Mammary epithelial cell (primary cell): Measurements from ENCODE around the gene NPBWR2.

Experiments
- EZH2 ChIP-seq: IDR thresholded peaks from 2 replicates; pipeline ENCODE4 v1.6.1; 2012; ENCODE audit warnings: low read length, inconsistent platforms, borderline replicate concordance
- TF ChIP-seq, protein P1 (sequence below), 2 donors: IDR thresholded peaks in 1 of 2; conservative IDR thresholded peaks in 1 of 2; 2 replicates each; pipeline ENCODE4 v1.5.1; 2011 to 2012; ENCODE audit warnings: inconsistent platforms in 2 of 2, low read length in 2 of 2, mild to moderate bottlenecking in 2 of 2, control low read depth in 1 of 2, low read depth in 1 of 2; ENCODE audit not compliant: insufficient read depth in 1 of 2; ENCODE audit errors: extremely low read depth in 1 of 2

- TF ChIP-seq, protein P1, sequence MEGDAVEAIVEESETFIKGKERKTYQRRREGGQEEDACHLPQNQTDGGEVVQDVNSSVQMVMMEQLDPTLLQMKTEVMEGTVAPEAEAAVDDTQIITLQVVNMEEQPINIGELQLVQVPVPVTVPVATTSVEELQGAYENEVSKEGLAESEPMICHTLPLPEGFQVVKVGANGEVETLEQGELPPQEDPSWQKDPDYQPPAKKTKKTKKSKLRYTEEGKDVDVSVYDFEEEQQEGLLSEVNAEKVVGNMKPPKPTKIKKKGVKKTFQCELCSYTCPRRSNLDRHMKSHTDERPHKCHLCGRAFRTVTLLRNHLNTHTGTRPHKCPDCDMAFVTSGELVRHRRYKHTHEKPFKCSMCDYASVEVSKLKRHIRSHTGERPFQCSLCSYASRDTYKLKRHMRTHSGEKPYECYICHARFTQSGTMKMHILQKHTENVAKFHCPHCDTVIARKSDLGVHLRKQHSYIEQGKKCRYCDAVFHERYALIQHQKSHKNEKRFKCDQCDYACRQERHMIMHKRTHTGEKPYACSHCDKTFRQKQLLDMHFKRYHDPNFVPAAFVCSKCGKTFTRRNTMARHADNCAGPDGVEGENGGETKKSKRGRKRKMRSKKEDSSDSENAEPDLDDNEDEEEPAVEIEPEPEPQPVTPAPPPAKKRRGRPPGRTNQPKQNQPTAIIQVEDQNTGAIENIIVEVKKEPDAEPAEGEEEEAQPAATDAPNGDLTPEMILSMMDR (conservative IDR thresholded peaks at IDR 0.05 in 1 of 2, IDR thresholded peaks at IDR 0.05 in 1 of 2; ENCODE audit: extremely low read depth in 1 of 2, insufficient read depth in 1 of 2, low read depth in 1 of 2, low read length in 2 of 2), result no peak
- TF ChIP-seq EZH2, result no peak
Observed at GRCh38 chr20:64067005-64067632, 40.2 kb downstream of the NPBWR2 start.
